DND-41 (cell line): Measurements from ENCODE around the gene HNRNPA2B1.
A peak's percentile ranks its signal among the peaks of the same experiment; 100 is the strongest.

ENCODE experiments used
- ATAC-seq: fragments of 200-7000 bp; cut with Tn5 transposase; 3 replicates; pipeline ENCODE4 v1.9.1; 2021; ENCODE audit warnings: low read depth; ENCODE audit not compliant: insufficient read depth
- DNase-seq: peaks from one replicate; pipeline ENCODE4 v3.0.0-alpha.2; 2020
- H2AFZ ChIP-seq: 2 replicates; pipeline ENCODE4 v1.6.0; 2012; ENCODE audit warnings: low read depth, low read length
- H3K27ac ChIP-seq: 2 replicates; pipeline ENCODE4 v1.5.1; 2012; ENCODE audit warnings: low read length, inconsistent platforms
- H3K27me3 ChIP-seq: fragments of 200-600 bp; sonication (generic); 2 replicates; pipeline ENCODE4 v1.6.0; 2012; ENCODE audit warnings: low read length, mild to moderate bottlenecking, inconsistent platforms; ENCODE audit not compliant: insufficient read depth, poor library complexity
- H3K36me3 ChIP-seq: 2 replicates; pipeline ENCODE4 v1.5.1; 2012; ENCODE audit warnings: low read length, inconsistent platforms; ENCODE audit not compliant: insufficient read depth
- H3K4me1 ChIP-seq: 2 replicates; pipeline ENCODE4 v1.5.1; 2012; ENCODE audit warnings: mild to moderate bottlenecking, low read length; ENCODE audit not compliant: insufficient read depth
- H3K4me2 ChIP-seq: 2 replicates; pipeline ENCODE4 v1.6.0; 2012; ENCODE audit warnings: mild to moderate bottlenecking, moderate library complexity, low read length, inconsistent platforms; ENCODE audit not compliant: insufficient read depth
- H3K4me3 ChIP-seq, 2 experiments: fragments of 200-600 bp in 1 of 2; shearing (Covaris generic) in 1 of 2; 2 replicates each; pipeline ENCODE4 v1.5.1; 2012 to 2016; ENCODE audit warnings: inconsistent platforms in 2 of 2, low read length in 2 of 2, mild to moderate bottlenecking in 2 of 2, low read depth in 1 of 2, moderate library complexity in 1 of 2
- H3K79me2 ChIP-seq: 2 replicates; pipeline ENCODE4 v1.6.0; 2012; ENCODE audit warnings: low read length, inconsistent platforms; ENCODE audit not compliant: insufficient read depth
- H3K9ac ChIP-seq: 2 replicates; pipeline ENCODE4 v1.6.0; 2012; ENCODE audit warnings: low read depth, mild to moderate bottlenecking, inconsistent platforms, low read length, moderate library complexity
- H3K9me3 ChIP-seq: 2 replicates; pipeline ENCODE4 v1.5.1; 2012; ENCODE audit warnings: low read length, moderate library complexity, mild to moderate bottlenecking, inconsistent platforms; ENCODE audit not compliant: insufficient read depth, severe bottlenecking
- H4K20me1 ChIP-seq: 2 replicates; pipeline ENCODE4 v1.6.0; 2012; ENCODE audit warnings: low read length; ENCODE audit not compliant: insufficient read depth
- CTCF ChIP-seq: IDR thresholded peaks from 2 replicates; pipeline ENCODE4 v1.5.1; 2012; ENCODE audit warnings: borderline replicate concordance, low read length, moderate library complexity, mild to moderate bottlenecking; ENCODE audit not compliant: poor library complexity, severe bottlenecking; ENCODE audit errors: extremely low read depth
- EZH2 ChIP-seq: IDR thresholded peaks from 3 replicates; pipeline ENCODE4 v1.6.1; 2012; ENCODE audit warnings: borderline replicate concordance, low read depth, mild to moderate bottlenecking, moderate library complexity, low read length, inconsistent platforms; ENCODE audit not compliant: severe bottlenecking

The HNRNPA2B1 gene

GRCh38 chr7:26182706-26183105 lies 17.8 kb downstream of the HNRNPA2B1 start:
- no peak for TF ChIP-seq EZH2
- TF ChIP-seq CTCF = no peak
- ATAC-seq = 0 out of 3 replicates have a peak, but pooled peaks have one; percentile 5
- no peak overlapping the region for H3K4me3 ChIP-seq

DNA sequence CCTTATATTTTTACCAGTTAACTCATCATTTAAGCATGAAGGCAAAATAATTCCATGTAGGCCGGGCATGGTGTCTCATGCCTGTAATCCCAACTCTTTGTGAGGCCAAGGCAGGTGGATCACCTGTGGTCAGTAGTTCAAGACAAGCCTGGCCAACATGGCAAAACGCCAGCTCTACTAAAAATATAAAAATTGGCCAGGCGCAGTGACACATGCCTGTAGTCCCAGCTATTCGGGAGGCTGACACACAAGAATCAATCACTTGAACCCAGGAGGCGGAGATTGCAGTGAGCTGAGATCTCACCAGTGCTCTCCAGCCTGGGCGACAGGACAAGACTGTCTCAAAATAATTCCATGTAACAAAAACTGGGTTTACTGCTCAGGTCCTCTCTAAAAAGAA lies 18.3 kb downstream of the HNRNPA2B1 start:
- no peak overlapping the region for H3K9ac ChIP-seq
- ATAC-seq (no peak), DNase-seq (no peak)
- TF ChIP-seq CTCF = no peak
- TF ChIP-seq EZH2 = no peak
- H3K79me2 ChIP-seq = no peaks in the 10 kb centered on the region
- no peak overlapping the region for H3K4me2 ChIP-seq
- no peak overlapping the region for H3K27ac ChIP-seq
- peaks cover 15% of the 10 kb centered on the region for H4K20me1 ChIP-seq
- H3K4me3 ChIP-seq = no peak overlapping the region
- H3K27me3 ChIP-seq = no peaks in the 10 kb centered on the region
- no peak overlapping the region for H2AFZ ChIP-seq
- H3K9me3 ChIP-seq = no peaks in the 10 kb centered on the region
- H3K4me1 ChIP-seq = no peaks in the 10 kb centered on the region
- H3K36me3 ChIP-seq = no peaks in the 10 kb centered on the region; the same call in 1 of the 2 replicates

More at GRCh38 chr7:26182706-26183105, 17.8 kb downstream of the HNRNPA2B1 start:
- peak; percentile 31 for DNase-seq
- H3K9ac ChIP-seq = no peak overlapping the region
- no peaks in the 10 kb centered on the region for H3K9me3 ChIP-seq
- no peak overlapping the region for H3K27ac ChIP-seq
- H3K4me2 ChIP-seq = no peak overlapping the region
- no peaks in the 10 kb centered on the region for H3K4me1 ChIP-seq
- no peaks in the 10 kb centered on the region; the same call in 1 of the 2 replicates for H3K36me3 ChIP-seq
- peaks cover 20% of the 10 kb centered on the region for H4K20me1 ChIP-seq
- no peaks in the 10 kb centered on the region for H3K27me3 ChIP-seq
- no peaks in the 10 kb centered on the region for H3K79me2 ChIP-seq
- no peak overlapping the region for H2AFZ ChIP-seq

DNA sequence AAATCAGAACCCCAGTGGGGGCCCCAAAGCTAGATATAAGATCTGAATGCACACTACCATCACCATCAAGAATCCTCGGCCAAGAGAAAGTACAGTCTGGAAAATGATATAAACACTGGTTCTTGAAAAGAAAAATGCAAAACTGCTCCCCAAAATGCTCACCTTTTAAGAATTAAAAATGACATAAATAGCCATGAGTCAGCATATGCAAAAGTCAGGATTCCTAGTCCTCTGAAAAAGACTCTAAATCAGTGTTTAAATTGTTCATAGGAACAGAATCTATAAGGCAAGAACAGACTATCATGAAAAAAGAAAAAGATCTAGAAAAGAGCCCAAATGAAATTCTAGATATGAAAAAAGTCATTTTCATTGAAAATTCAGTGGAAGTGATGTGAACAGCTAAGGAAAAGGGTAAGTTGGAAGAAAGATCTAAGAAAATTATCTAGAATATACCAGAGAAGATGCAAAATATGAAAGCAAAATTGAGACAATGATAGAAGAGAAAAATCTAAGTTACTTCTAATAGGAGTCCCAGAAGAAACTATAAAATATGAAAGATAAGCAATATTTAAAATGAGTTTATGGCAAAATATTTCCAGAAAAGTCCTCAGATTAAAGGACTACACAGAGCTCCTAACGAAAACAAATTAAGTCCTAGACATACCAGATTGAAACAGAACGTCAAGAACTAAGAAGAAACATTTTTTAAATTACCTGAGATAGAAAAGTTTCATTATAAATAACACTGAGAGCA lies 18.9 kb downstream of the HNRNPA2B1 start:
- H3K9me3 ChIP-seq = no peaks in the 10 kb centered on the region
- no peaks in the 10 kb centered on the region for H3K4me1 ChIP-seq
- no peak overlapping the region for H3K4me2 ChIP-seq
- H3K27me3 ChIP-seq = no peaks in the 10 kb centered on the region
- H3K9ac ChIP-seq = no peak overlapping the region
- no peak overlapping the region for H3K4me3 ChIP-seq
- H2AFZ ChIP-seq = no peak overlapping the region
- H4K20me1 ChIP-seq = peaks cover 10% of the 10 kb centered on the region
- DNase-seq (no peak), ATAC-seq (no peak)
- no peak overlapping the region for H3K27ac ChIP-seq
- no peaks in the 10 kb centered on the region for H3K79me2 ChIP-seq
- TF ChIP-seq CTCF (no peak), EZH2 (no peak)
- no peaks in the 10 kb centered on the region for H3K36me3 ChIP-seq
